ENCODE data around the gene ZNF280A.

DNA sequence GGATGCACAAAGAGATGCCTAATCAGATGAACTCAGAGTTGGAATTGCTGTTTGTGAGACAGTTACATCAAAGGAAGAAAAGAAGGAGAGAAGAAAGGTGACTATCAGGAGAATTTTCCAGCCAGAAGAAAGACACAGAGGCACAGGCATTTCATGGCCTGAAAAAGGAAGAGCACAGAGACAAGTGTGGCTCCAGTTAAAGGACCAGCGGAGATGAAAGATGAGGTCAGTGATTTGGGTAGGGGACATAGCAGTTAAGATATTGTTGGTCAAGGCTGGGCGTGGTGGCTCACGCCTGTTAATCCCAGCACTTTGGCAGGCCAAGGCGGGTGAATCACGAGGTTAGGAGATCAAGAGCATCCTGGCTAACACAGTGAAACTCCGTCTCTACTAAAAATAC, 3.4 kb upstream of the ZNF280A start:
- TF ChIP-seq EZH2 (IDR thresholded peaks at IDR 0.05; ENCODE audit: insufficient read depth, low read length) = no peak
- TF ChIP-seq, protein P1, sequence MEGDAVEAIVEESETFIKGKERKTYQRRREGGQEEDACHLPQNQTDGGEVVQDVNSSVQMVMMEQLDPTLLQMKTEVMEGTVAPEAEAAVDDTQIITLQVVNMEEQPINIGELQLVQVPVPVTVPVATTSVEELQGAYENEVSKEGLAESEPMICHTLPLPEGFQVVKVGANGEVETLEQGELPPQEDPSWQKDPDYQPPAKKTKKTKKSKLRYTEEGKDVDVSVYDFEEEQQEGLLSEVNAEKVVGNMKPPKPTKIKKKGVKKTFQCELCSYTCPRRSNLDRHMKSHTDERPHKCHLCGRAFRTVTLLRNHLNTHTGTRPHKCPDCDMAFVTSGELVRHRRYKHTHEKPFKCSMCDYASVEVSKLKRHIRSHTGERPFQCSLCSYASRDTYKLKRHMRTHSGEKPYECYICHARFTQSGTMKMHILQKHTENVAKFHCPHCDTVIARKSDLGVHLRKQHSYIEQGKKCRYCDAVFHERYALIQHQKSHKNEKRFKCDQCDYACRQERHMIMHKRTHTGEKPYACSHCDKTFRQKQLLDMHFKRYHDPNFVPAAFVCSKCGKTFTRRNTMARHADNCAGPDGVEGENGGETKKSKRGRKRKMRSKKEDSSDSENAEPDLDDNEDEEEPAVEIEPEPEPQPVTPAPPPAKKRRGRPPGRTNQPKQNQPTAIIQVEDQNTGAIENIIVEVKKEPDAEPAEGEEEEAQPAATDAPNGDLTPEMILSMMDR (IDR thresholded peaks at IDR 0.05; ENCODE audit: insufficient read depth, low read depth, low read length) = no peak
